ENCODE measurements around the gene GRM8. TPM values are rescaled to one million over a fixed set of nuclear protein-coding genes. Genes with fewer than 3 reads are reported as not detected.

The GRM8 gene
- total and polyA plus RNA-seq, 10 of the 15 experiments (the other 5 are each of a cell fraction or from before 2014, with no cell fraction given), result 0.33 to 7.1 (median 0.45) TPM; not detected in 2

- TF ChIP-seq BHLHE40 (IDR thresholded peaks at IDR 0.05; ENCODE audit: borderline replicate concordance in 1 of 2, low read depth in 2 of 2, low read length in 1 of 2), result no peak
- no peak for TF ChIP-seq YY1 (IDR thresholded peaks at IDR 0.05; ENCODE audit: low read depth, low read length)
- TF ChIP-seq ZNF24 (IDR thresholded peaks at IDR 0.05), result no peak
These were observed 193.3 kb downstream of the GRM8 start (continued) for GRCh38 chr7:127059475-127059874.

GRCh38 chr7:127057918-127058317, 194.8 kb downstream of the GRM8 start:
- no peaks in the 10 kb centered on the region for H3K27me3 ChIP-seq (replicated peaks in 1 of 2; ENCODE audit: control insufficient read depth in 2 of 2, insufficient read depth in 2 of 2, low read length in 1 of 2)
- no peak overlapping the region for H3K4me3 ChIP-seq
- FAIRE-seq (no peak), DNase-seq (ENCODE audit: low read depth, low spot score) (no peak), ATAC-seq (no peak)
- 69% methylated on average over 9 of the region's 9 CpGs for WGBS (ENCODE audit: insufficient coverage, insufficient replicate concordance, low lambda C conversion rate, missing lambda C conversion rate)
- ChIA-PET CTCF (no interaction called here), SMC1A (ENCODE audit: uncharacterized antibody, unreplicated experiment) (no interaction called here), POLR2A (no interaction called here), RAD21 (ENCODE audit: unreplicated experiment) (no interaction called here)
- no TSS peak for BruUV-seq (replicated peaks)
- H3K4me1 ChIP-seq (ENCODE audit: control insufficient read depth, insufficient read depth, low read length), result no peaks in the 10 kb centered on the region
- H3K9ac ChIP-seq (ENCODE audit: control insufficient read depth, insufficient read depth, low read length), result no peak overlapping the region
- no peak overlapping the region for H3K4me2 ChIP-seq (ENCODE audit: control insufficient read depth, insufficient read depth)
- no peaks in the 10 kb centered on the region for H4K20me1 ChIP-seq (ENCODE audit: control insufficient read depth, insufficient read depth)
- H3K36me3 ChIP-seq (ENCODE audit: control insufficient read depth in 2 of 2, insufficient read depth in 2 of 2, low read length in 1 of 2), result no peaks in the 10 kb centered on the region
- H3K9me3 ChIP-seq (replicated peaks; ENCODE audit: control insufficient read depth, insufficient read depth, low read length), result no peaks in the 10 kb centered on the region
- H3K27ac ChIP-seq (ENCODE audit: control insufficient read depth, insufficient read depth), result no peak overlapping the region
- no peak overlapping the region for H2AFZ ChIP-seq (ENCODE audit: control insufficient read depth, low read depth, low read length)
- no peaks in the 10 kb centered on the region for H3K79me2 ChIP-seq (ENCODE audit: control insufficient read depth, insufficient read depth, low read length)
- intact Hi-C loops (cut with micrococcal nuclease; ENCODE audit: unreplicated experiment) (no loop called here), in situ Hi-C loops (cut with MboI) (no loop called here)
- TF ChIP-seq ELK1 (IDR thresholded peaks at IDR 0.05; ENCODE audit: low read depth, low read length) (no peak), TBL1XR1 (IDR thresholded peaks at IDR 0.05; ENCODE audit: low read depth, low read length) (no peak), ZZZ3 (IDR thresholded peaks at IDR 0.05; ENCODE audit: control insufficient read depth, insufficient read length, low read depth) (no peak), IRF5 (IDR thresholded peaks at IDR 0.05; ENCODE audit: borderline replicate concordance) (no peak), RCOR1 (conservative IDR thresholded peaks at IDR 0.05; ENCODE audit: low read depth, low read length) (no peak), BHLHE40 (IDR thresholded peaks at IDR 0.05; ENCODE audit: borderline replicate concordance in 1 of 2, low read depth in 2 of 2, low read length in 1 of 2) (no peak)

All from GM12878 (cell line).